NCI-H748 (cell line): ENCODE measurements around the gene OCA2.

Experiments used
- DNase-seq: peaks from one replicate; lab custom pipeline; 2025; ENCODE audit not compliant: unreplicated experiment; lab: John Stamatoyannopoulos, UW

The OCA2 gene

GRCh38 chr15:28004143-28005003, 94.7 kb downstream of the OCA2 start:
- no peak for DNase-seq

- DNase-seq: no peak
Observed at GRCh38 chr15:28003302-28004037, 95.6 kb downstream of the OCA2 start.

DNA sequence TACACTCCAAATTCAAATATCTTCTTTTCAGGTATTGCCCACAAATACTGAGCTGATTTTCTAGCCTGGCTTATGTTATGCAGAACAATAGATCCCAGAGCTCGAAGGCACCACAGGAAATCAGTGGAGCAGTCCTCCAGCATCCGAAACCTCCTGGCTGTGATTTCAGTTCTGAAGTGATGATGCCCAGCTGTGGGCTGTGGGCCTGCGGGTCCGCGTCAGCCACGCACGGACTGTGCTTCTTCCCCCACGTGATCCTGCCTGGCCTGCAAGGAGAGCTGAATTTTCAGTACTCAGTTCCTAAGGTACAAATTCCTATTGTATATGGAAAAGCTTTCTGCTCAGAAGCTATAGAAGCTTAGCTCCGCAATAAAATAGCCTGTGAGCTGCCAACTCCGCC, 96.2 kb downstream of the OCA2 start:
- no peak for DNase-seq

GRCh38 chr15:28002136-28002861, 96.8 kb downstream of the OCA2 start:
- DNase-seq: no peak

GRCh38 chr15:28001641-28002040, 97.5 kb downstream of the OCA2 start:
- no peak for DNase-seq

GRCh38 chr15:27993996-27994780, 104.9 kb downstream of the OCA2 start:
- DNase-seq: peak; percentile 66

DNA sequence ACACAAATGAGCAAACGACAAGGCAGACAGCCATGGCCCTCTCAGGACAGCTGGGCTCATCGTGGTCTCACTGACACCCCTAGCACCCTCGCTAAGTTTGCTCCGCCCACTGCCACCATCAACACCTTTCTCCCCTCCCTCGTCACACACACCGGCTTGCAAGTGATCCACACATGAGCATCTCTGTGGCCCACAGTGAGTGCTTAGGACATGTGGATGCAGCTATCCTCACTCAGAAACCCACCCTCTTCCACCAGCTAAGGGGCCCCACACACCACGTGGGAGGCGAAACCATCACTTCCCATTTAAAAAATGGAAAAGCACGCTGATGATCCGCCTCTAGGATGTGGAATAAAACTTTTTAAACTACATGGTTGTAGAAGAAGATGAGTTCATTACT, 105.6 kb downstream of the OCA2 start:
- DNase-seq: no peak

DNA sequence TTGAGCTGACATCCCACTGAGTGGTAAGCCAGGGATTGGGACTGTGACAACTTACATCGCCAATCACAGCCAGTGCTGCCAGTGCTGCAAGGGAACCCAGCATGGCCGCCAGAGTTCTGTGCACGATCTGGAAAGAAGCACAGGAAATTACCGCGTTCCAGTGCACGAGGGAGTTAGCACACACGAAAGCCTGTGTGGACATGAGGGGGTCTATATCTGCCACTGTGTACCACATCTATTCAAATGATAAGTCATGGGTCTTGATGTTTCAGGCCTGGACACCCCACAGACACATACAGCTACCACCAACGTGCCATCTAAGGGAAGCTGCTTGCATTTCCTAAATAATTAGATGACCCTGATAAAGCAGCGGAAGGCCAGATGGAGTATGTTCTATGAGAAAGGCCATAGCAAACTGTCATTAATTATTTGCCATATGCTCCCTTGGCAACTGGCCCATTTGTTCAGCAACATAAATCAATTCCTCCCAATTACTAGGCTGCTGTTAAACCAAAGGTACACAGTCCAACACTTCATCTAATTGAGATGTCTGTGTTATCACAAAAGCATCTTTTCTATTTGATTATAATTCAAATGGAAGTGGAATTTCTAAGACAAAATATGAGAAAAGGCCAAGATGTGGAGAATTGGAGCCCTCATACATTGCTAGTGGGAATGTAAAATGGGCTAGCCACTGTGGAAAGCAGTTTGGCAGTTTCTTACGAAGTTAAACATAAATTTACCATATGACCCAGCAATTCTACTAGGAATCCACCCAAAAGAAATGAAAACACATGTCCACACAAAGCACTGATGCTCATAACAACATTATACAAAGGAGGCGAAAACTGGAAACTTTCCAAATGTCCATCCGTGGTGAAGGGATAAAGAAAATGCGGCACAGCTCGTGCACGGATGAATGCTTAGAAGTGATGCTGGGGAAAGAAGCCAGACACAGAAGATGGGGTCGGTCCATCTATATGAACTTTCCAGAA, 108.3 kb downstream of the OCA2 start:
- DNase-seq: peak; percentile 86

DNA sequence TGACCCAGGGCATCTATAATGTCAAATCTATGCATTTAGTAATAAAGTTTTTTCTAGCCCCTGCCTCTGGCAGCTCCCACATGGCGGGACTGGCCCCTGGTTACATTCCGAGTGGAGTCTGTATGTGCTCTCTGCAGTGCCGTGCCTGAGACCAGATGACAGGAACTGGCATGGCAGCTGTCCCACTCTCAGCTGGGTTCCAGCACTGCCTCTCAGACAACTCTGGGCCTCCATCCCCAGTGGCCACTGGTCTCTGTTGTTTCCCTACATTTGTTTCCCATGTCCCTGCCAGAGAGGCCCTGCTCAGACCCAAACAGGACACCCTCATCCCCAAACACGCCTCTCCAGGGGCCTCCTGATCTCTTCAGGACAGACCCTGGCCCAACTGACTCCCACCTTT, 109.3 kb downstream of the OCA2 start:
- DNase-seq: no peak

DNA sequence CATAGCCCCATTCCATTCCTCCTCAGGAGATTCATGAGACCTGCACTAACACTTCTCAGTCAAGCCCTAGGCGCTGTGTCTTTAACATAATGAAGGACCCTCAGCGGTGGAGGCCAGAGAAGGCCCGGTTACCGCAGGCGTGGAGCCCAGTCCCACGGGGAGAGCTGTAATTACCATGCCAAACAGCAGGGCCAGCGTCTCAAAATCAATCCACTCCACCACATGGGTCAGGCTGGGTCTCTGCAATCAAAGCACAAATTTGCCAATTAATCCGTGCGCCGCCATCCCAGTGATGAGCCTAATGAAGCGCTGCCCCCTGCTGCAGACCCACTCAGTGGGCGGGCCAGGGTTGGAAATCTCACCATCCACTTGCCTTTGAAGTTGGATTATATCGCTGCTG, 109.7 kb downstream of the OCA2 start:
- peak; percentile 36 for DNase-seq

DNA sequence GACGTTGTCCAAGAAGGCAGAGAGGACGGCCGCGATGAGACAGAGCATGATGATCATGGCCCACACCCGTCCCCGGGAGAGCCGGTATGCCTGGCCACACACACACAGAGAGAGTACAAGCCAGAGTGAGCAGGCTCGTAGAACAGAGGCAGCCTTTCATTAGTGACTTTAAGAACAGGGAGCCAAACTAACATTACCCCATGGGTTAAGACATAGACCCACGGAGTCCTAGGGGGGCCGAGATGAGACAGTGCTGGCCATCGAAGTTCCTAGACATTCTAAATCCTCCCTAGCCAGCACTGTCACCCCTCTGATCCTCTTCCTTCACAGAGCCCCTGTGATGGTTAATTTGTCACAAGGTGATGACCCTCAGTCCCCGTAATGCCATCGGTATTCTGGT, 114.0 kb downstream of the OCA2 start:
- DNase-seq: no peak

DNA sequence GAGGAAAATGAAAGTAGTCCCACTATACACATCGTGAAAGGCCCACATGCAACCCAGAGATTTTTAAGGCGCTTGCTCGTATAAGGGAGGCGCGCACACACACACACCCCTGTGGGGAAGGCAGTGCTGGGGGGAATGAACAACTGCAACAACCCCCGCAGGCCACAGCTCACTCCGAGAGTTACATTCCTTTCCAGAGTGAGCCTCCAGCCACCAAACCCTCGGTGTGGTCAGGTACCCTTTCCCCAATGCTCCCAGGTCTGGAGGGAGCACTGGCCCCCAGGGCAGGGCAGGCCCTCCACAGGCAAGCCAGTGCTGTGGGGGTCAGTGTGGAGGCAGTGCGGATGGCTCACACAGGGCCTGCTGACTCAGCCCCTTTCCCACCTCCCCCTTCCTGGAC, 115.6 kb downstream of the OCA2 start:
- DNase-seq: no peak

DNA sequence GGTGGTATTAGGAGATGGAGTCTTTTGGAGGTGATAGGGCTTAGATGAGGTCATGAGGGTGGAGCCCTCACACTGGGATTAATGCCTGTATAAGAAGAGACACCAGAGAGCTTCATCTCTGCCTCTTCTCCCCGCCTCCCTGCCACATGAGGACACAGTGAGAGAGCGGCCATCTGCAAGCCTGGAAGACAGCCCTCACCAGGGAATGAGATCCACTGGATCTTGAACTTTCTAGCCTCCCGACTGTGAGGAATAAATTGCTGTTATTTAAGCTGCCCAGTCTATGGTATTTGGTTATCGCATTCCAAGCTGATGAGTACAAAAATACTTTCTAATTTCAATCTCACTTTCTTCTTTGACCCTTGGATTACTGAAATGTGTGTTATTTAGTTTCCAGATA, 121.4 kb downstream of the OCA2 start:
- DNase-seq: no peak

GRCh38 chr15:27973886-27974285, 125.2 kb downstream of the OCA2 start:
- DNase-seq: no peak

DNA sequence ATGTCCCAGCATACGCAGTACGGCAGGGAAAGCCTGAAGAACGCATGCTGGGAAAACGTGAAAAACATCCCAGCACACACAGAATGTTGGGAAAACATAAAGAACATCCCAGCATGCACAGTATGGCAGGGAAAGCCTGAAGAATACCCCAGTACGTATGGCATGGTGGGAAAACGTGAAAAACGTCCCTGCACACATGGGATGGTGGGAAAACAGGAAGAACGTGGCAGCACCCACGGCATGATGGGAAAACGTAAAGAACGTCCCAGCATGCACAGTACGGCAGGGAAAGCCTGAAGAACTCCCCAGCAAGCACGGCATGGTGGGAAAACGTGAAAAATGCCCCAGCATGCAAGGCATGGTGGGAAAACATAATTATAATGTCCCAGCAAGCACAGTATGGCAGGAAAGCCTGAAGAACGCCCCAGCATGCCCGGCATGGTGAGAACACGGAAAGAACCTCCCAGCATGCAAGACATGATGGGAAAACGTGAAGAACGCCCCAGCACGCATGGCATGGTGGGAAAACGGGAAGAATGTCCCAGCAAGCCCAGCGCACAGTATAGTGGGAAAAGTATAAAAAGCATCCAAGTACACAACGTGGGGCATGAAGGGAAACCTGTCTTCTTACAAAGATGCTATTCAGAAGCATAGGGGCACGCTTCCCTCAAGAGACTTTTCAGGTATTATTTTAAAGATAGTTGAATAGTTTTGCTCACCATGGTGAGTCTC, 128.3 kb downstream of the OCA2 start:
- DNase-seq: no peak

DNA sequence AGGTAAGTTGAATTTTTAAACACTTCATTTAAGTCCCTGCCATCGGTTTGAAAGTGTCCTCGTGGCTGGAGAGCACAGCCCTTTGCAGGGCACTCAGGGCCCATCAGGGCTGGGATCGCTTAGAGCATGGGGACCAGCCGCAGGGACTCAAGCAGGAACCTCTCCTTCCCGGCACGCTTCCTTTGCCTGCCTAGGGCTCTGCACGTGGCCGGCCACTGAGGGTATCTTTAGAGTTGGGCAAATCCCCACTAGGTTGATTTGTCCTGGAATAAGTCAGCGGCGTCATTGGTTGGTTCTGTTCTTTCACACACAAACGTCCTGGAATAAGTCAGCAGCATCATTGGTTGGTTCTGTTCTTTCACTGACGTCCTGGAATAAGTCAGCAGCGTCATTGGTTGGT, 131.6 kb downstream of the OCA2 start:
- no peak for DNase-seq

GRCh38 chr15:27965546-27965945, 133.6 kb downstream of the OCA2 start:
- DNase-seq: peak; percentile 44

DNA sequence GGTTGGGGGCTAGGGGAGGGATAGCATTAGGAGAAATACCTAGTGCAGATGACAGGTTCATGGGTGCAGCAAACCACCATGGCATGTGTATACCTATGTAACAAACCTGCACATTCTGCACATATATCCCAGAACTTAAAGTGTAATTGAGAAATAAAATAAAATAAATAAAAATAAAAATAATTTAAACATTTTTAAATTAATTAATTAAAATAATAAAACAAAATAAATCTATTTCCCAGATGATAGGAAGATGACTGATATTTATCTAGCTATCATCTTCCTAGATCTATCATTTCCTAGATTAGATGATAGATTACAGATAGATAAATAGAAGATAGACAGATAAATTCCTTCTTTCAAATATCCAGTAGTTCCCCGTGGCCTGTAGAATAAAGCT, 137.3 kb downstream of the OCA2 start:
- DNase-seq: no peak

- DNase-seq: no peak
Observed at GRCh38 chr15:27958911-27959578, 140.1 kb downstream of the OCA2 start.
